HG02763 (cell line): Measurements from ENCODE around the gene TAF1A.
A peak's percentile ranks its signal among the peaks of the same experiment; 100 is the strongest.

Experiments
- ATAC-seq: cut with Tn5 transposase; IDR thresholded peaks from one replicate; pipeline ENCODE4 v1.9.1; 2021; ENCODE audit warnings: mild to moderate bottlenecking, moderate library complexity; ENCODE audit not compliant: unreplicated experiment

Gene TAF1A

DNA sequence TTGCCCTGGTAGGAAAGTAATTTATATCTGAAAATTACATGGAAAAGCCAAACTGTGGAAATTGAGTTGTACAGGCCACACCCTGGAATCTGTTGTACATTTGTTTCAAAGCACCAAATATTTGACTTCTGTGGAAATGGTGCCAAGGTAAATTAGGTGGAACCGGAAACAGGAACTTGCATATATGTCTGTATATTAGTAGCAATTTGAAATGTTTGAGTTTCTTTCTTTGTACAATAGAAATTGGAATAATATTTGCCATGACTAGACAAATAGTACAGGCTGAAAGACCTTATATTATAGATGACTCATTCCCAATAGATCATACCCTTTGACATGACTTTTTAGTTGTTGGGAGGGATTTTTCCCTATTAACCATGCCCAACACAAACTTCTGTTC lies 10.5 kb upstream of the TAF1A start:
- ATAC-seq, result no peak

DNA sequence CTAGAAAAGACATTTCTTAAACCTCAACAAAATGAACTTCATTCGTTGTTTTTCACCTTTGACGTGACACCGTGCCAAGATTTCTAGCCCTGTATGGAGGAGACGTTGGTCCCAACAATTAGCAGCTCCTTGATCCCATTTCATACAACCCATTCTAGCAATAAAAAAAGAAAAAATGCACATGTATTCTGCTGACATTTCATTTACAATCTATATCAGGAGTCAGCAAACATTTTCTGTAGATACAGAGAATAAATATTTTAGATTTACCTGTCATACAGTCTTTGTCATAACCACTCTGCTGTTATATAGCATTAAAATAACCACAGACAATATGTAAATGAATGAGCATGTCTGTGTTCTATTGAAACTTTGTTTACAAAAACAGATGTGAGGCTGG lies 7.0 kb upstream of the TAF1A start:
- no peak for ATAC-seq

DNA sequence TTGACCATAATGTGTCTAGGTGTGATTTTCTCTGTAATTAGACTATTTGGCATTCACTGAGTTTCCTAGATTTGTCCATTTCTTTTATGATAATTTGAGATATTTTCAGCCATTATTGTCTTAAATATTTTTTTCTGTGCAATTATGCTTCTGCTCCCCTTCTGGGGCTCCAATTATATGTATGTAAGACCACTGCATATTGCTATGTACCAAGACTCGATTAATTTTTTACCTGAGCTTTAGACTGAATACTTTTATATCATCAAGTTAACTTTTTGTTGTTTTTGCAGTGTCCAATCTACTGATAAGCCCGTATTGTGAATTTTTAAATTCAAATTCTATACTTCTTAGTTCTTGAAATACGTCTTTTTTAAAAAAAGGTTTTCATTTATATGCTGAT lies 5.1 kb upstream of the TAF1A start:
- ATAC-seq, result no peak

DNA sequence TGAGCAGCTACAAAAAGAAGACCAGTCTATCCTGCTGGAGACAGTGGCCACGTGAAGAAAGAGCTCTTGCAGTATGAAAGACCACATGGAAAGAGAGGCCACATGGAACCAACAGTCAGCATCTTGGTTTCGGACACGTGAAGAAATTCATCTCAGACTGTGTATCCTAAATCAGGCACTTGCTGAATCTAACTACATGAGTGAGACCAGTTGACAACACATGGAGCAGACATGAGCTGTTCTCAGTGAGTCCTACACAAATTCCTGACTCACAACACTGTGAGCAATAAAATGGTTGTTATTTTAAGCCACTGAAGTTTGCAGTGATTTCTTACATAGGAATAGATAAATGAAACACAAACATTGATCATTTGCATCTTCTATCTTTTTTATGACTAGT lies 2.4 kb upstream of the TAF1A start:
- no peak for ATAC-seq

DNA sequence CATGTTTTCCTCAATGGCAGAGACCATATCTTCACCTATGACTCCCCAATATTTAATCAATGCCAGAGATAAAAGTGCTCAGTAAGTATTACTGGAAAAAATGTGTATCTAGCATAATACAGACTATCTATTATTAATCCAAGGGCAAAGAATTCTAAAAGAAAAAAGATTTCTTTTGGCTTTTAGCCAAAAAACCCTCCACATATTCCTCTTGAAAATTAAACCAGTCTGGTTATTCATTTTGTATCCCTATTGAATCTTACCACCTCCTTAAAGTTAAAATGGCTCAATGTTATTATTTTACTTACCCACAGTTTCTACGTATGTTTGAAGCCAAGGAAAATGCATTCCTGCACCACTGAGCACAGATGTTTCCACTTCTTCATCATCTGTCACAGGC lies 1.6 kb downstream of the TAF1A start:
- ATAC-seq, result no peak

DNA sequence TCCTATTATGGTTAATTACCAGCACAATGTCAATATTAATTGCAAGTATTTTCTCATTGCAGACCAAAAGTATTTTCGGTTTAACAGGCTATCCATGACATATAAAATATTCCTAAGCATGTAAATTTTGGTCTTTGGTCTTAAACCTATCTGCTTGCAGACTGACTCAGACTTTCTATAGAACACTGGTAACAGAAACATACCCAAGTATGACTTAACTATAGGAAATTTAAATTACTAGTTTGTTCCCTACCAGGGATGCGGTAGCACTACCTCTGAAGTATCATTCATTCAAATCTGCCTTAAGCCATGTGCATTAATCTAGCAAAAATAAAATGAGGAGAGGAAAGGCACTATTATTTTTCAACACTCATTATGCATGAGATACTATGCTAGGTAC lies 2.9 kb downstream of the TAF1A start:
- no peak for ATAC-seq

DNA sequence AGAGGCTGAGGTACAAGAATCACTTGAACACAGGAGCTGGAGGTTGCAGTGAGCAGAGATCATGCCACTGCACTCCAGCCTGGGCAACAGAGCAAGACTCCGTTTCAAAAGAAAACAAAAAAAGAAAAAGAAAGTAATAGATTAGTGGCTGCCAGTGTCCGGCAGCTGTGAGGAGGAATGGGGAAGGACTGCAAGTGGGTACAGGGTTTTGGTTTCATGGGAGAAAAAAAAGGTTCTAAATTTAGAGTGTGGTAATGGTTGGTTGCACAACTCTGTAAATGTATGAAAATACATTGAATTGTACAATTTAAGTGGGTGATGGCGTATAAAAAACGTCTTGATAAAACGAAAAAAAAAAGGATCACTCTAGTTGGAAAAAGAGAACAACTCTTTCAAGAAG lies 6.7 kb downstream of the TAF1A start:
- ATAC-seq, result peak; percentile 93

DNA sequence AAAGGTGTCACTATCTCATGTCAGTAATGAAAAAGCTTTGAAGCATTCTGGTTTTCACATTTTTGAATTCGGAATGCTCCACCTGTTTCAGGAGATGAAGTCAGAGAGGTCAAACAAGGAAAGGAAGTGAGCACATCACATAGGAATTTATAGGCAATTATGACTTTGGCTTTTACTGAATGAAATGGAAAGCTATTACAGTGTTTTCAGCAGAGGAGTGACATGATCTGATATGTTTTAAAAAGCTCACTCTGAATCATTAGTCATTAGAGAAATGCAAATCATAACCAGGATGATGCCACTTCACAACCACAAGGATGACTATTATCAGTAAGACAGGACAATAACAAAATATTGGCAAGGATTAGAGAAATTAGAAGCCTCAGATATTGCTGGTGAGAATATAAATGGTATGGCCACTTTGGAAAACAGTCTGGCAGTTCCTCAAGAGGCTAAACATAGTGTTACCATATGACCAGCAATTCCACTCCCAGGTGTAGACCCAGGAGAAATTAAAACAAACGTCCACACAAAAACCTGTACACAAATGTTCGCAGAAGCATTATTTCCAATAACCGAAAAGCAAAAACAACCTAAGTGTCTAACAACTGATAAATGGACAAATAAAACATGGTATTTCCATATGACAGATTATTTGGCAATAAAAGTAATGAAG lies 7.5 kb downstream of the TAF1A start:
- peak; percentile 33 for ATAC-seq

DNA sequence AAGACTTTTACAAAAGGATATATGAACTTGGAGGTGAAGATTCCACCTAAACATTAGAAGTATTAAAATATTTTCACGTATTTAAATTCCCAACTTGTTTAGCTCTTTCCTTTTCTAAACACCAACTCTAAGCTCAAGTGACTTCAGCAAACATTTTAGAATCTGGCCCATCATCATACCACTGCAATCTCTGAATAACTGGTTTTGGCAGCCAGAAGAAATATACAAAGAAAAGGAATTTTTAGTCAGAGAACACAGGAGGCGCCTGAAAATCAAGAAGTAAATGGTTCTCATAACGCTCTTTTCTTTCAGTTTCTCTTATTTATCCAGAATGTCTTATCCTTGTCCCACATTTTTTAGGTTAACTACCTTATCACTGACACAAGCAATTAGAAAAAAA lies 10.4 kb downstream of the TAF1A start:
- no peak for ATAC-seq

DNA sequence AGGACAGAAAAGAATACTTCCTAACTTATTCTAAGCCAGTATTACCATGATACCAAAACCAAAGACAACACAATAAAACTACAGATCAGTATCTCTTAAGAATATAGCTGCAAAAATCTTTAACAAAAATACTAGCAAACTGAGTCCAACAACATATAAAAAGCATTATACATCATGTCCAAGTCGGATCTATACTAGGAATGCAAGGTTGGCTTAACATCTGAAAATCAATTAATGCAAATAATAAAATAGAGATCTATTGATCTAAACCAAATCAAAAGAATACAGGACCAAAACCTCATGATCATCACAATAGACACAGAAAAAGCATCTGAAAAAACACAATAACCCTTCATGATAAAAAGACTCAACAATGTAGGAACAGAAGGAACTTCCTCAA lies 18.9 kb downstream of the TAF1A start:
- ATAC-seq, result no peak

DNA sequence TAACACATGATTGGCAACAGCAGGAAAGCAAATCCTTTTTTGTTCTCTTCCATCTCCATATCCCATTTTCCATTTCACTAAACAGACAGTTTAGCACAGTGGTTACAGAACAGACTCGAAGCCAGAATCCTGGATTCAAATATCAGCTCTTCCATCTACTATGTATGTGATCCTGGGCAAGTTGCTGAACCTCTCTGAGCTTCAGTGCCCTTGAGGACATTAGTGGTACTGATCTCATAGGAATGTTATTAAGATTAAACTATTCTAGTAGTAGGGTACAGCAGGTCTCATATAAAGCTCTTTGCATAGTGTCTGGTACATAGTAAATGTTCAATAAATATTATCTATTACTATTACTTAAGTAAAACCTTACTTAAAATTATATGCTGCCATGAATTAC lies 28.1 kb downstream of the TAF1A start:
- ATAC-seq, result no peak

DNA sequence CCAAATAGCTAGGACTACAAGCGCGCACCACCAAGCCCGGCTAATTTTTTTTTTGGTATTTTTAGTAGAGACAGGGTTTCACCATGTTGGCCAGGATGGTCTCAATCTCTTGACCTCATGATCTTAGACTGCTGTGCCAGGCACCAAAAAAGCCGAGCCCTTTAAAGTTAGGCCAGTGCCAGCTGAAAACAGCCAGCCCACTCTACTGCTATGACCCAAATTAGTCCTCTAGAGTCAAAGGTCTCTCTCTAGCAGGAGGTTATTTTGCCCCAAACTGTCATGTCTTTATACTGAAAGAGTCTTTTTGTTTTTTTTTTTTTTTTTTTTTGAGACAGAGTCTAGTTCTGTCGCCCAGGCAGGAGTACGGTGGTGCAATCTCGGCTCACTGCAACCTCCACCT lies 32.2 kb downstream of the TAF1A start:
- no peak for ATAC-seq

DNA sequence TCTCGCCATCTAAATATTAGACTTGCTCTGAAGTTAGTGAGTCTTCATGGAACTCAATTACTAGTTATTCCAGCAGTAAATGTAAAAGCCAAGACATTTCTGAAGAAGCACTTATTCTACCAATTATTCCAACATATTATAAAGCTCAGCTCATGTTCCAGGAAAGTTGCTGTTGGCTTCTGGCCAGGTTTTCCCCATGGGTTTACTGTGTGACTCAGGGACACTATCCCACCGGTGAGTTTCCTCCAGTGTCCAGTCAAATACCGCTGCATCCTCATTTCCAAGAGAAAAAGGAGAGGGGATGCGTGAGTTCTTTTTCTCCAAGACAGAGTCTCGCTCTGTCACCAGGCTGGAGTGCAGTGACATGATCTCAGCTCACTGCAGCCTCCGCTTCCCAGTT lies 32.6 kb downstream of the TAF1A start:
- ATAC-seq, result no peak

DNA sequence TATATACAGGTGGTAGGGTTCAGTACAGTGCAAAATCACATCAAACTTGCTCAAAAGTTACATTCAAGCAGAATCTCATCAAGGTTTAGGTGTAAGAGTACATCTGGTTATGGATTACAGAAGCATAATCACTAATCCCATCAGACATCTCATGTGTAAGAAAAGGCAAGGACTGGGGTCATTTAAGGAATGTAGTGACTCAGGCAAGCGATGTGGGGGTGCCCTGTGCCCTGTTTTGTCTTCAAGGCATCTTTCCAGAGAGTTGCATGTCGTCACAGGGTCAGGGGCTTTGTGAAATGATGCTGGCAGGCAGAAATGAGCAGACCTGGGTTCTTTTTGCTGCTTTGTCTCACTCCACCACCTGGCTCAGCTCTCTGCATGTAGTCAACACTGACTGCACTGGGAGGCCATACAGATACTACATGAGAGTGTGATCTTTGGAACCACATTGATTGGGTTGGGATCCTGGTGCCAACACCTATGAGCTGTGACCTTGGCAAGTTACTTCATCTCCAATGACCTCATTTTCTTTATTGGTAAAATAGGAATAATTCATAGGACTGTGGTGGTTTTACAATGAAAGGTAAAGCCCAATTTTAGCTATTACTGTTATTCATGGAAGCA lies 33.6 kb downstream of the TAF1A start:
- ATAC-seq, result no peak

DNA sequence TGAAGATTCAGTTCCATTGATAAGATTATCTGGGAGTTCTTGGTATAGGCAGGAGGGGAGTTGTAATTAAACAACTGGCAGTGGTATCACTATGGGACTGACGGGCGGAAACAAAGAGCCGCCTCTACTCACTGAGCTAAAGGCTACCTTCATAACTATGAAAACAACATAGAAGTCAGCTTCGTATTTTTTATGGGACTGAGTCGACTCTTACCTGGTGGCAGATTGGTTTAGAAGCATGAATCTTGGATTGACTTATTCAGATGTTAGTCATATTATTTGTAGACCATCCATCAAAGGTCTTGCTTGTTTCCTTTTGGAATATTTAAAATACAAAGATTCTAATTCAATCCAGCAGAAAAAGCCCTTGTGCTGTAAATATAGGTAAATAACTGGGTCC lies 35.6 kb downstream of the TAF1A start:
- ATAC-seq, result no peak

DNA sequence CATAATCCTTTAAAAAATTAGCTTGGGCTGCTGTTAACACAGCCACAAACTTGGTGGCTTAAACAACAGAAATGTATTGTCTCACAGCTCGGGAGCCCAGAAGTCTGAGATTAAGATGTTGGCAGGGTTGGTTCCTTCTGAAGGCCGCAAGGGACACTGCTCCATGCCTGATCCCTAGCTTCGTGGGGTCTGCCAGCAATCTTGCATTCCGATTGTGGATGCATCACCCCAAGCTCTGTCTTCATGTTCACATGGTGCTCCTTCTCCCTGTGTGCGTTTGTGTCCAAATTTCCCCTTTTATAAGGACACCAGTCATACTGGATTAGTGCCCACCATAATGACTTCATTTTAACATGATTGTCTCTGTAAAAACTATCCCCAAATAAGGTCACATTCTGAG lies 36.9 kb downstream of the TAF1A start:
- no peak for ATAC-seq

DNA sequence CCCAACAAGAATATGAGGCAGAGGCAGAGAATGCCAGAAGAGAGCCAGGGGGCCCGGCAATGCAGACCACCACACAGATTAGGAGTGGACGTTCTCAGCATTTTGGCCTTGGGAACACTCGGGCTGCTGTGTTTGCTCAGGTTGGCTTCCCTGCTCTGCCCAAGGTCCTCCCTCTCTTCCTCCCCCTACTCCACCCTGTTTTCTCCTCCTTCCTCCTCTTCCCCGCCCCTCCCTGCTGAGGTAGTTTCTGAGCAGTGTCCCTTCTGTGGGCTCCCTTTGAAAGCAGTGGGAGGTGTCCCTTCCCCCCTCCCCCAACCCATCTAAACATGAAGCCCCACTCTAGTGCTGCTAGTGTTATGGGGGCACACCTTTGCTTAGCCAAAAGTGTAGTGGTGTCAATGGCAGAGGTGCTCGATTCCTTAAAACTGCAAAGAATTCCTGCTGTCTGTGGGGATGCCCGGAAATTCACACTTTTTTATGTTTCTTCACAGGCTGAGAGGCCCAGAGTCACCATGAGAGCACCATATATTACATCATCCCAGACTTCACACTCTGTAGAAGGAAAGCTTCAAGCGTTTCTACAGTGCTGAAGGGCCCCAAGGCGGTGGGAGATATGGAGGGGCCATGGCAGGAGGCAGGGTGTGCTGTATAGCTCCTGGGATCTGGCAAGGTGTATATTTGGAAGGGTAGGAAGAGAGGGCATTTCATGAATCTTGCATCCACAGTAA lies 41.6 kb downstream of the TAF1A start, which contains the start of gene HHIPL2:
Gene HHIPL2, minus strand, starts transcription at position 161 of the 728 bp plus-strand sequence. Its CDS starts 60 bp downstream, at position 101.
- ATAC-seq, result no peak

DNA sequence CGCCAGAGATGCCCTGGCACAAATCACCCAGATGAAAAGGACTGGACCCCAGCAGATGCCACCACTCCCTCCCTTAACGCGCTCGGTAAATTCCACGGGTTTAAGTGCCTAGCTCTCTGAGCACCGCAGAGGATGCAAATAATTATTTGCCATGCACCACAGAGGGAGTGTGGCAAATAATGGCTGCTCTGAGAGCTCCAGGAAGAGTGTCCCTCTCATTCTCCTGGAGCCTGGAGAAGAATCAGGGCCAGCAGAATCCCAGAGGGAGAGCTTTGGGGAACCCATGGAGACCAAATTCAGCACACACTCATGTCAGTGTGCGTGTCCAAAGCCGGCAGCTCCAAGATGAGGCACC lies 42.5 kb downstream of the TAF1A start:
- no peak for ATAC-seq

DNA sequence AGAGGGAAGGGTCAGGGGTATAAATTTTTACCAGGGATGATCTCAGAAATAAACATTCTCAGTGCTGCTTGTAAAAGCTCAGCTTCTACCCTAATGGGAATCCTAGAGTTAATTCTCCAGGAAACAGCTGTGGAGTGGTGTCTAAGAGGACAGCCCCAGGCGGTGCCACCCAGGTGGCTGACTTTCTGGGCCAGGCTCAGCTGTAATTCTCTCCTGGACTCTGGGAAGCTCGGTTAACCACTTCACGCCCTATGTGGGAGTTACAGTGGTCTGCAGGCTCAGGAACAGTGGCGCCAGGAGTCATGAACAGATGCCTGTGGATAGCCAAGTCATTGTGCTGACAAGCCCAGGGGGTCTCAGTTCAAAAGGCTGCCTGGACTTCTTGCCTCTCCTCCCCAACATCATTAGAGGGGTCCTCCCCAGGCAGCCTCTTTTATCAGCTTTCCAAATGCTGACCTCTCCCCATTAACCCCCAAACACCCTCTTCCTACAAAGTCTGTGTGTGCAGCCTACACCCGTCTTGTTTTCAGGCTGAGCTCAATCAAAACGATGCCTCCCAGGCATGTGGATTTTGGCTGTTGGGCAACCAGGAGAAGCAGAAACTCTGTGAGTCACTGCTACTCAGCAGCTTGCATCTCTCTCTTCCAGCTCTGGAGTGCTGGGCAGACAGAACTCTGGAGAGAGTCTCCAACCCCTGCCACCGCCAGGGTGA lies 43.0 kb downstream of the TAF1A start:
- no peak for ATAC-seq

DNA sequence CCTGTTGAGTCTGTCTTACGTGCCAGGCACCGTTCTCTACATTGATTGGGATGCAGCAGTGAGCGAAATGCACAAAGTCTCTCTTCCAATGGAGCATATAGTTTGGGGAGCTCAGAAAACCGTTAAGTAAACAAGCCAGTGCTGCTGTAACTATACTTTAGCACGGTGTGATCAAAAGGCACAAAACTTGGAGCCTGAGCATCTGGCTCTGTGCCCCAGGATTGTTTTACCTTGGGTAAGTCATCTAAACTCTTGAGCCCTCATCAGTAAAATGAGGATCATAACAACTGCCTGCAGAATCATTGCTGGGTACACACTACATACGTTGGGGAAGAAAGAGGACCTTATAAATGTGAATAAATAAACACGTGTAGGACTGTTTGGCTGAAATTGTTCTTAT lies 43.6 kb downstream of the TAF1A start:
- no peak for ATAC-seq

DNA sequence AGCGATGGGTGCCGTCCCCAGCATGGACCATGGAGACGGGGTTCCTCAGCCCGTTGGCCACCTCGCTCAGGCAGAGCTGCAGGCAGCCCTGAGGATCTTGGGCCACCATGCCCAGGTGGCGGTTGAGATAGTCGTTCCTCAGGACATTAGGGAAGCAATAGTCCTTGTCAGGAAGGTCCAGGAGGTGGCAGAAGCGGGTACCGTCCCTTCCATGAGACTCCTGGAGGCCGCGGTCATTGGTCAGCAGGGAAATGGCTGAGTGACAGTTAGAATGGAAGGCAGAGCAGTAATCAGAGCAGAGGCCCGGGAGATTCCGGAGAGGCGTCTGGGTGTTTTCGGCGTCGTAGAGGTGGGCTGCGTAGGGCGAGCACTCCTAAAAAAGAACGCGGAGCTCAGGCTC lies 45.9 kb downstream of the TAF1A start:
- no peak for ATAC-seq

DNA sequence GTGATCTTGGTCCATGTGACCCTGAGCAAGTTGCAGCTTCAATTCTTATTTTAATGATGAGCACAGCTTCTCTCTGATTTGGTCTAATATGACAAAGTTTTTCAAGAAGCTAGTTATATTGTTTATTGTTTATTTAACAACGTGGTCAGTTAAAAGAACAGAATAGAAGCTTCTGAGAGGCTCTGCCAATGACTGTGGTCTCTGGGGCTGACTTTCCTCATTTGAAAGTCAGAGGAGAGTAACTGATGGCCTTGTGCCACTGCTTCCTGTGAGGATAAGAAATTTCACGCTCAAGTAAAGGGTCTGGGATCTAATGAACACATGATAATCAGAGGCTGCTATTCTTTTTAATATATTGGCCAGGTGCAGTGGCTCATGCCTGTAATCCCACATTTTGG lies 49.1 kb downstream of the TAF1A start:
- ATAC-seq, result no peak
